ENCODE measurements around the gene IL22RA1. TPM values are rescaled to one million over a fixed set of nuclear protein-coding genes. Genes with fewer than 3 reads are reported as not detected.

IL22RA1 gene
- polyA plus RNA-seq, 2 of the 4 experiments (the other 2 are of a cell fraction) = 1.5 to 1.7 TPM

DNA sequence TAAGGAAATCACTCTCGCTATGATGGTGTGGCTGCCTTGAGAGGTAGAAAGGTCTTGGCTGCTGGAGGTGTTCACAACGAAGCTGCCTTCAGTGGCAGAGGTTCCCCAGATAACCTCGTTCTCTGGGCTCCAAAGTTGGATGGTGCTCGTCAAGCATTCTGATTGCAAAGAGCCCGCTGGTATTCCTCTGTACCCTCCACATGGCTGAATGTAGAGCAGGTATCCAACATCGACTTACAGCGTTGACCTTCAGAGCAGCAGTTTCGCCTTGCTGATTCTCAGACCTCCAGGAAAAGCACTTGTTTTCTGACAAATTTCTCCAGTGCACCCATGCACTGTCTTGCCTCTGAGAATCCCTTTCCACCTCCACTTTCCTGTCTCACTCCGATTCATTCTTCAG, 4.3 kb upstream of the IL22RA1 start:
- DNase-seq (ENCODE audit: low read depth in 1 of 2, low spot score in 1 of 2) (no peak), ATAC-seq (no peak), FAIRE-seq (no peak)
- Histone ChIP-seq H3K4me3 (no peak overlapping the region), H3K4me1 (peaks cover 20% of the 10 kb centered on the region), H3K27ac (no peak overlapping the region), H3K4me2 (no peak overlapping the region), H3K9me3 (no peaks in the 10 kb centered on the region)
- POLR2A ChIA-PET = no interaction called here
- CTCF ChIA-PET = interaction anchor here (1.2 kb wide), 2 partner anchors 52 to 76 kb away, joined by 3 to 5 read pairs; no protein-coding TSS in a partner anchor
- WGBS (ENCODE audit: missing lambda C conversion rate) = 88% methylated on average over 9 of the region's 9 CpGs
- TF ChIP-seq CEBPB (IDR thresholded peaks at IDR 0.05) (no peak), HOXA7 (CRISPR knock-in tag; IDR thresholded peaks at IDR 0.05) (no peak), JUN (IDR thresholded peaks at IDR 0.05) (no peak), ZFP36 (IDR thresholded peaks at IDR 0.05; ENCODE audit: borderline replicate concordance, partially characterized antibody) (no peak), CBX2 (IDR thresholded peaks at IDR 0.05; ENCODE audit: borderline replicate concordance, low read depth) (no peak), NPAS2 (CRISPR knock-in tag; IDR thresholded peaks at IDR 0.05; ENCODE audit: borderline replicate concordance) (no peak), TFCP2L1 (CRISPR knock-in tag; IDR thresholded peaks at IDR 0.05) (no peak), GATA3 (IDR thresholded peaks at IDR 0.05; ENCODE audit: borderline replicate concordance) (no peak), HEYL (CRISPR knock-in tag; IDR thresholded peaks at IDR 0.05) (no peak), MYC (IDR thresholded peaks at IDR 0.05; ENCODE audit: borderline replicate concordance, low read length) (no peak)
- TF ChIP-seq, protein P1, sequence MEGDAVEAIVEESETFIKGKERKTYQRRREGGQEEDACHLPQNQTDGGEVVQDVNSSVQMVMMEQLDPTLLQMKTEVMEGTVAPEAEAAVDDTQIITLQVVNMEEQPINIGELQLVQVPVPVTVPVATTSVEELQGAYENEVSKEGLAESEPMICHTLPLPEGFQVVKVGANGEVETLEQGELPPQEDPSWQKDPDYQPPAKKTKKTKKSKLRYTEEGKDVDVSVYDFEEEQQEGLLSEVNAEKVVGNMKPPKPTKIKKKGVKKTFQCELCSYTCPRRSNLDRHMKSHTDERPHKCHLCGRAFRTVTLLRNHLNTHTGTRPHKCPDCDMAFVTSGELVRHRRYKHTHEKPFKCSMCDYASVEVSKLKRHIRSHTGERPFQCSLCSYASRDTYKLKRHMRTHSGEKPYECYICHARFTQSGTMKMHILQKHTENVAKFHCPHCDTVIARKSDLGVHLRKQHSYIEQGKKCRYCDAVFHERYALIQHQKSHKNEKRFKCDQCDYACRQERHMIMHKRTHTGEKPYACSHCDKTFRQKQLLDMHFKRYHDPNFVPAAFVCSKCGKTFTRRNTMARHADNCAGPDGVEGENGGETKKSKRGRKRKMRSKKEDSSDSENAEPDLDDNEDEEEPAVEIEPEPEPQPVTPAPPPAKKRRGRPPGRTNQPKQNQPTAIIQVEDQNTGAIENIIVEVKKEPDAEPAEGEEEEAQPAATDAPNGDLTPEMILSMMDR (IDR thresholded peaks at IDR 0.05) = no peak
- TF ChIP-seq, protein P2, sequence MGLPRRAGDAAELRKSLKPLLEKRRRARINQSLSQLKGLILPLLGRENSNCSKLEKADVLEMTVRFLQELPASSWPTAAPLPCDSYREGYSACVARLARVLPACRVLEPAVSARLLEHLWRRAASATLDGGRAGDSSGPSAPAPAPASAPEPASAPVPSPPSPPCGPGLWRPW (IDR thresholded peaks at IDR 0.05) = no peak
- TF ChIP-seq, protein P3, sequence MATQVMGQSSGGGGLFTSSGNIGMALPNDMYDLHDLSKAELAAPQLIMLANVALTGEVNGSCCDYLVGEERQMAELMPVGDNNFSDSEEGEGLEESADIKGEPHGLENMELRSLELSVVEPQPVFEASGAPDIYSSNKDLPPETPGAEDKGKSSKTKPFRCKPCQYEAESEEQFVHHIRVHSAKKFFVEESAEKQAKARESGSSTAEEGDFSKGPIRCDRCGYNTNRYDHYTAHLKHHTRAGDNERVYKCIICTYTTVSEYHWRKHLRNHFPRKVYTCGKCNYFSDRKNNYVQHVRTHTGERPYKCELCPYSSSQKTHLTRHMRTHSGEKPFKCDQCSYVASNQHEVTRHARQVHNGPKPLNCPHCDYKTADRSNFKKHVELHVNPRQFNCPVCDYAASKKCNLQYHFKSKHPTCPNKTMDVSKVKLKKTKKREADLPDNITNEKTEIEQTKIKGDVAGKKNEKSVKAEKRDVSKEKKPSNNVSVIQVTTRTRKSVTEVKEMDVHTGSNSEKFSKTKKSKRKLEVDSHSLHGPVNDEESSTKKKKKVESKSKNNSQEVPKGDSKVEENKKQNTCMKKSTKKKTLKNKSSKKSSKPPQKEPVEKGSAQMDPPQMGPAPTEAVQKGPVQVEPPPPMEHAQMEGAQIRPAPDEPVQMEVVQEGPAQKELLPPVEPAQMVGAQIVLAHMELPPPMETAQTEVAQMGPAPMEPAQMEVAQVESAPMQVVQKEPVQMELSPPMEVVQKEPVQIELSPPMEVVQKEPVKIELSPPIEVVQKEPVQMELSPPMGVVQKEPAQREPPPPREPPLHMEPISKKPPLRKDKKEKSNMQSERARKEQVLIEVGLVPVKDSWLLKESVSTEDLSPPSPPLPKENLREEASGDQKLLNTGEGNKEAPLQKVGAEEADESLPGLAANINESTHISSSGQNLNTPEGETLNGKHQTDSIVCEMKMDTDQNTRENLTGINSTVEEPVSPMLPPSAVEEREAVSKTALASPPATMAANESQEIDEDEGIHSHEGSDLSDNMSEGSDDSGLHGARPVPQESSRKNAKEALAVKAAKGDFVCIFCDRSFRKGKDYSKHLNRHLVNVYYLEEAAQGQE (IDR thresholded peaks at IDR 0.05) = no peak
- TF ChIP-seq, protein P4, sequence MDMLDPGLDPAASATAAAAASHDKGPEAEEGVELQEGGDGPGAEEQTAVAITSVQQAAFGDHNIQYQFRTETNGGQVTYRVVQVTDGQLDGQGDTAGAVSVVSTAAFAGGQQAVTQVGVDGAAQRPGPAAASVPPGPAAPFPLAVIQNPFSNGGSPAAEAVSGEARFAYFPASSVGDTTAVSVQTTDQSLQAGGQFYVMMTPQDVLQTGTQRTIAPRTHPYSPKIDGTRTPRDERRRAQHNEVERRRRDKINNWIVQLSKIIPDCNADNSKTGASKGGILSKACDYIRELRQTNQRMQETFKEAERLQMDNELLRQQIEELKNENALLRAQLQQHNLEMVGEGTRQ (IDR thresholded peaks at IDR 0.05) = no peak

DNA sequence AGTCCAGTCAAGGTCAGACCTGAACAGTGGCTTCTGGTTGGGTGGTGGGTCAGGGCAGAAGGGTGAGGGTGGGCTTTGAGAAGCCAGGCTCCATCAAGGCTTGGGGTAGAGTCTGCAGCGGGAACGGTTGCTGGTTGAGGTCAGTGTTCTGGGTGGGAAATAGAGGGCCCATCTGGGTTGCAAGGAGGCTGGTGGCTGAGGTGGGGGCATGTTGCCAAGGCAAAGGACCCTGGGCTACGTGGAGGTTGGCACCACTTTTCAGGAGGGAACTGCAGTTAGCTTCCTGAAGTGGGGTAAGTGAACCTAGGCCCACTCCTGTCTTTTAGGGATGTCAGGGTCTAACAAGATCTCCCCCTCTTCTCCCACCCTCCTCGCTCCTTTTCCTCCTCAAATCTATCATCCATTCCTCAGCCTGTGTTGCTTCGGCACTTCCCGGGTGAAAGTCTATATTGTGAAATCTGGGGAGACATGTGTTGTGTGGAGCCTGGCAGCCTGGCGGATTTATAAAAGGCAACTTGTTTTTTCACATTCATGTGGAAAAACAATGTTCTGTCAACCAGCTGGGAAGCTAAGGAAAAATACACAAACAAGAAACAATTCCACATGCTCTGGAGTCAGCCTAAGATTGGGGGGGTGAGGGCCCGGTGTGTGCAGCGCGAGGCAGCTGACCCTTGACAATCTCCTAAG, 1.5 kb downstream of the IL22RA1 start:
- H3K4me3 ChIP-seq = no peak overlapping the region
- no peak overlapping the region for H3K27ac ChIP-seq
- TF ChIP-seq TFCP2L1 (CRISPR knock-in tag; IDR thresholded peaks at IDR 0.05) = no peak
- no peak for TF ChIP-seq ESRRA (IDR thresholded peaks at IDR 0.05; ENCODE audit: borderline replicate concordance, low read length)
- TF ChIP-seq, protein P2 (IDR thresholded peaks at IDR 0.05) = no peak
- no peak for TF ChIP-seq CHD2 (IDR thresholded peaks at IDR 0.05; ENCODE audit: low read length, partially characterized antibody)
- TF ChIP-seq RNF2 (IDR thresholded peaks at IDR 0.05; ENCODE audit: borderline replicate concordance, low read depth) = no peak
- TF ChIP-seq, protein P5, sequence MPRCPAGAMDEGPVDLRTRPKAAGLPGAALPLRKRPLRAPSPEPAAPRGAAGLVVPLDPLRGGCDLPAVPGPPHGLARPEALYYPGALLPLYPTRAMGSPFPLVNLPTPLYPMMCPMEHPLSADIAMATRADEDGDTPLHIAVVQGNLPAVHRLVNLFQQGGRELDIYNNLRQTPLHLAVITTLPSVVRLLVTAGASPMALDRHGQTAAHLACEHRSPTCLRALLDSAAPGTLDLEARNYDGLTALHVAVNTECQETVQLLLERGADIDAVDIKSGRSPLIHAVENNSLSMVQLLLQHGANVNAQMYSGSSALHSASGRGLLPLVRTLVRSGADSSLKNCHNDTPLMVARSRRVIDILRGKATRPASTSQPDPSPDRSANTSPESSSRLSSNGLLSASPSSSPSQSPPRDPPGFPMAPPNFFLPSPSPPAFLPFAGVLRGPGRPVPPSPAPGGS (IDR thresholded peaks at IDR 0.05) = no peak
- no peak for TF ChIP-seq KDM1A (IDR thresholded peaks at IDR 0.05; ENCODE audit: low read depth)
- H3K4me1 ChIP-seq = peaks cover 12% of the 10 kb centered on the region
- POLR2A ChIA-PET = no interaction called here
- DNase-seq (ENCODE audit: low read depth in 1 of 2, low spot score in 1 of 2) (no peak), FAIRE-seq (no peak), ATAC-seq (no peak)
- H3K4me2 ChIP-seq = no peak overlapping the region; the same call in 2 of the 3 replicates
- CTCF ChIA-PET = interaction anchor here (0.6 to 2.0 kb wide), 8 partner anchors 8 to 250 kb away, joined by 3 to 7 read pairs (median 4); no protein-coding TSS in a partner anchor
- WGBS (ENCODE audit: missing lambda C conversion rate) = 92% methylated on average over 10 of the region's 10 CpGs
- no peaks in the 10 kb centered on the region for H3K9me3 ChIP-seq

All from A549 (cell line).